HepG2 (cell line): Measurements from ENCODE around the gene OR6S1. TPM values are rescaled to one million over a fixed set of nuclear protein-coding genes. Genes with fewer than 3 reads are reported as not detected.

Source experiments
- CBX5 ChIP-seq: sonication (generic); formaldehyde crosslinking; IDR thresholded peaks from 2 replicates; pipeline ENCODE4 v1.4.0; 2020; ENCODE audit warnings: missing genetic modification reagents, borderline replicate concordance
- FOXP1 ChIP-seq, 2 experiments: fragments of 450-650 bp in 1 of 2; IDR thresholded peaks; 2 replicates each; pipeline ENCODE4 v1.6.1; 2017 to 2018; ENCODE audit warnings: antibody characterized with exemption in 1 of 2
- GABPA ChIP-seq, 2 experiments: IDR thresholded peaks; 2 replicates each; pipeline ENCODE4 v1.6.1; 2011 to 2016; ENCODE audit warnings: low read depth in 2 of 2, low read length in 1 of 2, missing biosample characterization in 1 of 2, missing genetic modification characterization in 1 of 2
- HNF1B ChIP-seq: sonication (generic); formaldehyde crosslinking; IDR thresholded peaks from 2 replicates; pipeline ENCODE4 v1.5.1; 2020; ENCODE audit warnings: mild to moderate bottlenecking, moderate library complexity, missing genetic modification reagents
- KLF12 ChIP-seq: sonication (generic); formaldehyde crosslinking; IDR thresholded peaks from 2 replicates; pipeline ENCODE4 v1.4.0; 2020; ENCODE audit warnings: missing genetic modification reagents, borderline replicate concordance
- MAZ ChIP-seq, 2 experiments: sonication (generic) in 1 of 2; formaldehyde crosslinking in 1 of 2; IDR thresholded peaks; 2 replicates each; pipeline versions ENCODE4 v1.5.0 to v1.6.1; 2012 to 2020; ENCODE audit warnings: low read depth in 2 of 2, mild to moderate bottlenecking in 2 of 2, borderline replicate concordance in 1 of 2, improper control_type of control experiment in 1 of 2, low read length in 1 of 2, missing genetic modification reagents in 1 of 2, moderate library complexity in 1 of 2
- MIER2 ChIP-seq: IDR thresholded peaks from 2 replicates; pipeline ENCODE4 v1.6.1; 2016; ENCODE audit warnings: missing biosample characterization, missing genetic modification reagents
- MLLT10 ChIP-seq: sonication (generic); formaldehyde crosslinking; IDR thresholded peaks from 2 replicates; pipeline ENCODE4 v1.4.0; 2020; ENCODE audit warnings: missing genetic modification reagents
- MTA3 ChIP-seq: sonication (generic); formaldehyde crosslinking; IDR thresholded peaks from 2 replicates; pipeline ENCODE4 v1.4.0; 2020; ENCODE audit warnings: missing genetic modification reagents
- NFATC3 ChIP-seq: sonication (generic); formaldehyde crosslinking; IDR thresholded peaks from 2 replicates; pipeline ENCODE4 v1.5.1; 2020; ENCODE audit warnings: mild to moderate bottlenecking, missing genetic modification reagents
- TSC22D2 ChIP-seq: sonication (generic); formaldehyde crosslinking; IDR thresholded peaks from 2 replicates; pipeline ENCODE4 v1.5.1; 2020; ENCODE audit warnings: missing genetic modification reagents, mild to moderate bottlenecking, borderline replicate concordance
- ZBTB20 ChIP-seq: sonication (generic); formaldehyde crosslinking; IDR thresholded peaks from 2 replicates; pipeline ENCODE4 v1.8.1; 2023; ENCODE audit warnings: missing genetic modification reagents, low read depth, mild to moderate bottlenecking, borderline replicate concordance
- ZNF276 ChIP-seq: sonication (generic); formaldehyde crosslinking; IDR thresholded peaks from 2 replicates; pipeline ENCODE4 v1.4.0; 2020; ENCODE audit warnings: mild to moderate bottlenecking, low read depth, missing genetic modification reagents
- ZNF577 ChIP-seq: sonication (generic); formaldehyde crosslinking; IDR thresholded peaks from 2 replicates; pipeline ENCODE4 v1.4.0; 2020; ENCODE audit warnings: mild to moderate bottlenecking, low read depth, missing genetic modification reagents, borderline replicate concordance
- ZNF644 ChIP-seq: IDR thresholded peaks from 2 replicates; pipeline ENCODE4 v1.6.1; 2016; ENCODE audit warnings: low read depth
- ZNF891 ChIP-seq: sonication (generic); formaldehyde crosslinking; IDR thresholded peaks from 2 replicates; pipeline ENCODE4 v1.5.0; 2020; ENCODE audit warnings: mild to moderate bottlenecking, missing genetic modification reagents
- ZSCAN9 ChIP-seq: IDR thresholded peaks from 2 replicates; pipeline ENCODE4 v1.6.1; 2016; ENCODE audit warnings: borderline replicate concordance
- polyA plus RNA-seq, 8 experiments: library from polyadenylated mRNA; depleted of rRNA in 3 of 8; stranded (reverse) in 7 of 8; unstranded in 1 of 8; fragments of >200 nt; fragmentation: Illumina TruSeq in 4 of 8; extraction: Trizol in 4 of 8; gene quantifications; 2 replicates each; pipeline versions ENCODE4 v1.2.1 to v1.2.3, GENCODE V29; 2011 to 2016; ENCODE audit warnings: low read depth in 4 of 8, missing spikeins in 1 of 8, mixed read lengths in 1 of 8; ENCODE audit not compliant: insufficient read depth in 1 of 8
- total RNA-seq, 5 experiments: library from RNA; depleted of rRNA; stranded (reverse); fragments of >200 nt; fragmentation: Illumina TruSeq; extraction: Trizol; gene quantifications; 2 replicates each; pipeline ENCODE4 v1.2.3, GENCODE V29; 2016; ENCODE audit warnings: low read depth in 1 of 5
- TF ChIP-seq, protein P1 (sequence below): sonication (generic); formaldehyde crosslinking; IDR thresholded peaks from 2 replicates; pipeline ENCODE4 v1.4.0; 2020; ENCODE audit warnings: missing genetic modification reagents
- TF ChIP-seq, protein P2 (sequence below): sonication (generic); formaldehyde crosslinking; conservative IDR thresholded peaks from 2 replicates; pipeline ENCODE4 v1.8.1; 2023; ENCODE audit warnings: missing genetic modification reagents
- TF ChIP-seq, protein P3 (sequence below): sonication (generic); formaldehyde crosslinking; IDR thresholded peaks from 2 replicates; pipeline ENCODE4 v1.4.0; 2020; ENCODE audit warnings: missing genetic modification reagents

Gene OR6S1
- total and polyA plus RNA-seq, 2 of the 13 experiments (the other 11 are each of a cell fraction or from before 2014, with no cell fraction given), result 0.09 TPM; not detected in 1

- peak; percentile 48; the same call in 1 of the 2 replicates for TF ChIP-seq KLF12
- TF ChIP-seq MAZ (IDR thresholded peaks at IDR 0.05; ENCODE audit: borderline replicate concordance, low read depth, low read length), result no peak
- no peak for TF ChIP-seq MAZ (CRISPR knock-in tag; IDR thresholded peaks at IDR 0.05; ENCODE audit: low read depth)
- no peak for TF ChIP-seq ZNF276 (CRISPR knock-in tag)
- TF ChIP-seq ZNF891 (CRISPR knock-in tag), result no peak
- TF ChIP-seq ZNF644 (CRISPR knock-in tag), result no peak
- TF ChIP-seq GABPA (IDR thresholded peaks at IDR 0.05; ENCODE audit: low read depth, low read length), result no peak
- TF ChIP-seq GABPA (CRISPR knock-in tag; IDR thresholded peaks at IDR 0.05; ENCODE audit: low read depth), result peak; percentile 49
- no peak for TF ChIP-seq TSC22D2 (CRISPR knock-in tag)
- TF ChIP-seq, protein P1, sequence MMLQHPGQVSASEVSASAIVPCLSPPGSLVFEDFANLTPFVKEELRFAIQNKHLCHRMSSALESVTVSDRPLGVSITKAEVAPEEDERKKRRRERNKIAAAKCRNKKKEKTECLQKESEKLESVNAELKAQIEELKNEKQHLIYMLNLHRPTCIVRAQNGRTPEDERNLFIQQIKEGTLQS, result no peak
- TF ChIP-seq MTA3 (CRISPR knock-in tag), result no peak
- TF ChIP-seq ZSCAN9 (CRISPR knock-in tag), result 0 out of 2 replicates have a peak, but pooled peaks have one; percentile 66
- 0 out of 2 replicates have a peak, but pooled peaks have one; percentile 1 for TF ChIP-seq ZBTB20 (CRISPR knock-in tag)
- no peak for TF ChIP-seq ZNF577 (CRISPR knock-in tag)
- TF ChIP-seq, protein P2, sequence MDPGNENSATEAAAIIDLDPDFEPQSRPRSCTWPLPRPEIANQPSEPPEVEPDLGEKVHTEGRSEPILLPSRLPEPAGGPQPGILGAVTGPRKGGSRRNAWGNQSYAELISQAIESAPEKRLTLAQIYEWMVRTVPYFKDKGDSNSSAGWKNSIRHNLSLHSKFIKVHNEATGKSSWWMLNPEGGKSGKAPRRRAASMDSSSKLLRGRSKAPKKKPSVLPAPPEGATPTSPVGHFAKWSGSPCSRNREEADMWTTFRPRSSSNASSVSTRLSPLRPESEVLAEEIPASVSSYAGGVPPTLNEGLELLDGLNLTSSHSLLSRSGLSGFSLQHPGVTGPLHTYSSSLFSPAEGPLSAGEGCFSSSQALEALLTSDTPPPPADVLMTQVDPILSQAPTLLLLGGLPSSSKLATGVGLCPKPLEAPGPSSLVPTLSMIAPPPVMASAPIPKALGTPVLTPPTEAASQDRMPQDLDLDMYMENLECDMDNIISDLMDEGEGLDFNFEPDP (CRISPR knock-in tag), result 0 out of 2 replicates have a peak, but pooled peaks have one; percentile 24
- no peak for TF ChIP-seq CBX5 (CRISPR knock-in tag)
- TF ChIP-seq MLLT10 (CRISPR knock-in tag), result no peak
- TF ChIP-seq NFATC3 (CRISPR knock-in tag), result no peak
- TF ChIP-seq HNF1B (CRISPR knock-in tag), result no peak
- TF ChIP-seq, protein P3, sequence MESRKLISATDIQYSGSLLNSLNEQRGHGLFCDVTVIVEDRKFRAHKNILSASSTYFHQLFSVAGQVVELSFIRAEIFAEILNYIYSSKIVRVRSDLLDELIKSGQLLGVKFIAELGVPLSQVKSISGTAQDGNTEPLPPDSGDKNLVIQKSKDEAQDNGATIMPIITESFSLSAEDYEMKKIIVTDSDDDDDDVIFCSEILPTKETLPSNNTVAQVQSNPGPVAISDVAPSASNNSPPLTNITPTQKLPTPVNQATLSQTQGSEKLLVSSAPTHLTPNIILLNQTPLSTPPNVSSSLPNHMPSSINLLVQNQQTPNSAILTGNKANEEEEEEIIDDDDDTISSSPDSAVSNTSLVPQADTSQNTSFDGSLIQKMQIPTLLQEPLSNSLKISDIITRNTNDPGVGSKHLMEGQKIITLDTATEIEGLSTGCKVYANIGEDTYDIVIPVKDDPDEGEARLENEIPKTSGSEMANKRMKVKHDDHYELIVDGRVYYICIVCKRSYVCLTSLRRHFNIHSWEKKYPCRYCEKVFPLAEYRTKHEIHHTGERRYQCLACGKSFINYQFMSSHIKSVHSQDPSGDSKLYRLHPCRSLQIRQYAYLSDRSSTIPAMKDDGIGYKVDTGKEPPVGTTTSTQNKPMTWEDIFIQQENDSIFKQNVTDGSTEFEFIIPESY (CRISPR knock-in tag), result no peak
- 0 out of 2 replicates have a peak, but pooled peaks have one; percentile 15 for TF ChIP-seq MIER2 (CRISPR knock-in tag)
- TF ChIP-seq FOXP1 (IDR thresholded peaks at IDR 0.05), result no peak
- TF ChIP-seq FOXP1 (CRISPR knock-in tag; IDR thresholded peaks at IDR 0.05), result peak; percentile 40; the same call in 1 of the 2 replicates
These were observed 10.2 kb downstream of the OR6S1 start (continued) for GRCh38 chr14:20631023-20631879.
